Fibroblast of skin of abdomen (primary cell): ENCODE data around the gene PPM1L.
"Not testable (repeated sequence)": the region's sequence is repeated elsewhere in the genome, so short reads cannot be mapped to it uniquely, and the experiment has no call there.

Experiments
- DNase-seq: peaks from one replicate; pipeline ENCODE4 v3.0.0-alpha.2; 2013

Gene PPM1L

DNA sequence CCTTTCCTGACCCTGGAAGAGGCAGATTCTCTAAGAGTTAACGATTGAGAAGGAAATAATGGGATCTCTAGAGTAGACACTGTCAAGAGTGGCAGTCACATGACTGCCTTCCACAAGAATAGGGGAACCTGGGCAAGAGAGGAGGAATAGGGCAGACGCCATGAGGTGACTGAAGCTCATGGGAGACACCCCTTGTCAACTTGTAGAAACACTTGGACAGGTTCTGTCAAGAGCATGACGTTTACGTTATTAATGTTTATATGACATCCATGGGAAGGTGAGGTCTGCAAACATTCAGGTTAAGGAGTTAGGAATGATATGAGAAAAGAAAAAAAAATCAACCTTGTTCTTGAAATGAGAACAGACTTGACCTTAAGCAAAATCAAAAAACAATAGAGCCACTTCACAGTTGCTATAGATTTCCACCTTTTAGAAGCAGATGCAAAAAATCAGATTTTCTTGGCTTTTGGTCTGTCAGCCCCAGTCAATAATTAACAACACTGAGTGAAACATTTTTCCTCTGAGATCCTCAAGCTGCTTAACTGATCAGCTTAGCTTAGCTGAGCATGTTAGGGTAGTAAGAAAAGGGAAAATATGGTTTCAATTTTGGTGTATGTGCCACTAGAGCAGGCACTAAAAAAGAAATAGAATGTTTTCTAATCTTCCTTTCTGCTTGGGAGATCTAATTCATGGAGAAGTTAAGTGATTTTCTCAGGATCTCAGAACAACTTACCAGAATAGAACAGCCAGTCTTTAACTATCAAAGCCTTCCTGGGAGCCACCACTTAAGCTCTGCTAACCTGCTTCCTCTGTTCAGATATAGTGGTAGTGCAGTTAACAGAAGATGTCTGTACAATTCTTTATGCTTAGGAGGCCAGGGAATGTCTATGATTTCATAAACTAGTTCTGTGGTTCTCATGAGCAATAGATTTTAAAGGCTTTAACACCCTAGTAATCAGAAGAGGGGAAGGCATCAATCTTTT is 232.2 kb downstream of the PPM1L start:
- no peak for DNase-seq

GRCh38 chr3:160990446-160990845 is 234.4 kb downstream of the PPM1L start:
- DNase-seq, result no peak

GRCh38 chr3:160992712-160993111 is 236.7 kb downstream of the PPM1L start:
- no peak for DNase-seq

GRCh38 chr3:160996811-160997210 is 240.8 kb downstream of the PPM1L start:
- no peak for DNase-seq

DNA sequence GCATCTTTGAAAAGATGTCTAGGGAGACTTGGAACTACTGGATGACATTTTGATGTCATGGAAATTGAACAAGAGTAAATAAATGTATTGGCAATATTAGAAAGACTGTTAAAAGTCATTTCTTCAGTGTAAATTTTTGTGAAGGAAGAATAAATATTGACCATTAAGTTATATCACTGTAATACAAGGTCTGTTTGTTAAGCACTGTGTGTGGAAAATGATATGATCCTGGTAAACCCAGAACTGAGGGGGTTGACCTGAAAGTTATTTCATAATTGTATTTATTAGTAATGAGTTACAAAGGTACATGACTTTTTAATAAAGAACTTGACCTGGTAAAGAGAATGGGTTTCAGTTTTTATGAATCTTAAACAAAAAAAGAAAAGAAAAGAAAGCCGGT is 242.6 kb downstream of the PPM1L start:
- DNase-seq, result no peak

DNA sequence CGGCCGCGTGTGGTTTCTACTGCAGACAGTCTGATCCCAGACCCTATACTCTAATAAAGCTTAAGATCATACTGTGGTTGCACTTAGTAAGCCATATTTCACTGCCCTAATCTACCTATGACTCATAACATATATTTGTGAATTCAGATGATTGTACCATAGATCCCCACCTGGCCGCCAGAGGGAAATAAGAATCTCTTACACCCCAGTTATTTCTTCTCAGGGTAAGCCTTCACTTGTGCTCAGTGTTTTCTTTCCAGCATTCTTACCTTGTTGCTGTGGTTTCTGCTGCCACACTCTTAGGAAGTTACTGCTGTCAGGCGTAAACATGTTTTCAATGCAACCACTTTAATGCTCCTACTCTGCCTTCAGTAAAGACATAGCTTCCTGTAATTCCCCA is 243.2 kb downstream of the PPM1L start:
- DNase-seq, result no peak

DNA sequence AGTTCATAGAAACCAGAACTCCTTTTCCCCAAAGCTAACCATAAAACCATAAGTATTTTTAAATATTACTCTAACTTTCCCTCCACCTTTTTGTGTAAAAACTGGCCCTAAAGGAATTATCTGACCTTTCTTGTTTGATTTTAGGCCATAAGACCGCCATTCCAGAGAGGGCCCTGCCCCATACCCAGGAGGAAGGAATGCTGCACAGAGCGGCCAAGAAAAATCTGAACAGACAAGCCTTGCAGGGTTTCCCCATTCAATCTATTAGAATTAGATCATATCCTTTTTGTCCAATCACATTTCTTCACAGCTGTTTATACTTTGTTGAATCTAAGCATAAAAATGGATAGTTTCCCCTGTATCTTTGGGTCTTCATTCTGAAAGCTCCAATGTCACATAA is 252.1 kb downstream of the PPM1L start:
- no peak for DNase-seq

DNA sequence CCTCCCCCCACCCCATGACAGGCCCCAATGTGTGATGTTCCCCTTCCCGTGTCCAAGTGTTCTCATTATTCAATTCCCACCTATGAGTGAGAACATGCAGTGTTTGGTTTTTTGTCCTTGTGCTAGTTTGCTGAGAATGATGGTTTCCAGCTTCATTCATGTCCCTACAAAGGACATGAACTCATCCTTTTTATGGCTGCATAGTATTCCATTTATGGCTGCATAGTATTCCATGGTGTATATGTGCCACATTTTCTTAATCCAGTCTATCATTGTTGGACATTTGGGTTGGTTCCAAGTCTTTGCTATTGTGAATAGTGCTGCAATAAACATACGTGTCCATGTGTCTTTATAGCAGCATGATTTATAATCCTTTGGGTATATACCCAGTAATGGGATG is 254.1 kb downstream of the PPM1L start:
- not testable (repeated sequence) for DNase-seq

GRCh38 chr3:161014843-161015749 is 259.1 kb downstream of the PPM1L start:
- DNase-seq, result no peak

DNA sequence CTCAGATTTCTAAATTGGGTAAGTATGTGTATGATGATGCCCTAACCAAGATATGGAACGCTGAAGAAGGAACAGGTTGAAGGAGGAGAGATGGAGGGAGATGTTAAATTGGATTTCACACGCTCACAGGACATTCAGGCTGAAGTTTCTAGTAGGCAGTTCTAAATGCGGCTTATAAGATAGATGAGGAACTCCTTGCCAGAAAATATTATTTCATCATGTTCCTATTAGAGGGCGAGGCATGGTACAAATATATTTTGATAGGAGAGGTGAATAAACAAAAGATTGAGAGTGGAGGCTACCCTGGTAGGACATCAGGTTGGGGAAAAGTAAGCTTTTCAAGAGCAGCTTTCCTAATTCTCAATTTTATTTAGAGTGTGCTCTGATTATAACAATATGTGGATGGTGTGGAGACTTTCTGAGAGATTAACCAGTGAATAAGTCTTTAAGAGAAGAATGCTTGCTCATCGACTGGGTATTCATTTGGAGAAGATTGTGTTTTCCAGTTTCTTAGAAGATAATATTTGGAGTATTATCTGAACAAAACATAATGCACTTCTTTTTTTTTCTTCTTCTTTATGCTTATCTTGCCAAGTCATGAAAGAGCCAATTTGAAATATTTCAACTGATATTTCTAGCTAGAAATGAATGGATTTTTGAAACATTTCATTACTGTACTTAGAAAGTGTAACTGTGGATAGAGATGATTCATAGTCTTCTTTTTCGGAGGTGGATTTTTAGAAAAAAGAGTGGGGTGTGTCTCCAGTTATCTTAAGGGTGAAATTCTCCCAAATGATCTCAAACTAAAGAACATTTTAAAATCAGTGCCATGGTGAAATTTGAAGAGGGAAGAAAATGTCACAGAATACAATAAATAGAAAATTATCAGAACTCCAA is 260.6 kb downstream of the PPM1L start:
- no peak for DNase-seq

- DNase-seq, result no peak
Observed at GRCh38 chr3:161017971-161018370, 261.9 kb downstream of the PPM1L start.

GRCh38 chr3:161020256-161020655 is 264.2 kb downstream of the PPM1L start:
- DNase-seq, result no peak

DNA sequence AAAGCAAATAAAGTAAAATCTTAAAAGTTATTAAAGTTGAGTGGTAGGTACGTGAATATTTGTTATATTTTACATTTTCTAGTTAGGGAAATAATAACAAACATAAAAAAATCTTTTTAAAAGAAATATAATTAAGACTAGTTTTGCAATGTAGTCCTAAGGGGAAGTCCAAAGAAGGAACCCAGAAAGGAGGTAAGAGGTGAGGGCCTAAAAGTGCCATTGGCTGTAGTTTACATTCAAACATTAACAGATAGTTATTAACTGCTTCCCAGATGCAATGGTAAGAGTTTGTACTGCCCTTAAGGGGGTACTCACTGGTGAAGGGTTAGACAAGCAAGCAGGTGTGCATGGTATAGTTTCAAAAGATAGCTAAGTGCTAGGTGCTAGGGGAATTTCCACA is 269.9 kb downstream of the PPM1L start:
- DNase-seq, result no peak

- DNase-seq, result no peak
Observed at GRCh38 chr3:161026612-161027510, 270.8 kb downstream of the PPM1L start.

- no peak for DNase-seq
Observed at GRCh38 chr3:161028555-161029153, 272.6 kb downstream of the PPM1L start.

DNA sequence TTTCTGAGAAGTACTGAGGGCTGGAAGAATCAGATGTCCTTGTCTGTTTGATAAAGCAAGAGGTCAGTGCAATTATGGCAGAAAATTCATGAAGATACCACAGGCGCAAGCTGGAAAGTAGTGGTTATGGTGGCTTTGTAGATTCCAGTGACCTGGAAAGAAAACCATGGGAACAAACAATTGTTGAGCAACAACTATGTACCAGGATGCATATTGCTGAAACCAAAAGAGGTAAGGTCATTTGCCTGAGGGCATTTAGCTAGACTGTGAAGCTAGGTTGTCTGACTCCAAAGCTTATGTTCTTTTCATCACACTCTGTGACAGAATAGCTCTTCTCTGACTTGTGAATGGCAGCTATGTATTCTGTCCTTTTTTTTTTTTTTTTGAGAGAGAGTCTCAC is 275.1 kb downstream of the PPM1L start:
- no peak for DNase-seq

GRCh38 chr3:161034913-161035550 is 279.0 kb downstream of the PPM1L start:
- peak; percentile 6 for DNase-seq

- peak; percentile 68 for DNase-seq
Observed at GRCh38 chr3:161035711-161036110, 279.7 kb downstream of the PPM1L start.

GRCh38 chr3:161038725-161039124 is 282.7 kb downstream of the PPM1L start:
- DNase-seq, result peak; percentile 30

GRCh38 chr3:161042023-161042501 is 286.0 kb downstream of the PPM1L start:
- no peak for DNase-seq
